AG04449 (cell line): ENCODE measurements around the gene TRPM7.
A peak's percentile ranks its signal among the peaks of the same experiment; 100 is the strongest.

ENCODE experiments used
- CTCF ChIA-PET: fragments of 350-600 bp; formaldehyde crosslinking; extraction: SDS; loops from one replicate; lab custom pipeline; 2021; ENCODE audit warnings: antibody characterized with exemption; lab: Yijun Ruan, JAX
- POLR2A ChIA-PET: fragments of 400-600, 350-600 bp; formaldehyde crosslinking; extraction: SDS; loops from one replicate; lab custom pipeline; 2020; ENCODE audit warnings: antibody characterized with exemption, inconsistent platforms; lab: Yijun Ruan, JAX
- DNase-seq: peaks from one replicate; pipeline ENCODE4 v3.0.0-alpha.2; 2010; ENCODE audit warnings: low read depth, low spot score
- H3K4me3 ChIP-seq: 2 replicates; pipeline ENCODE4 v1.5.1; 2011; ENCODE audit warnings: low read depth, mild to moderate bottlenecking, control low read depth, low read length
- CTCF ChIP-seq: IDR thresholded peaks from one replicate; pipeline ENCODE4 v1.5.1; 2011; ENCODE audit warnings: mild to moderate bottlenecking, moderate library complexity, low read length, control low read depth, inconsistent platforms; ENCODE audit not compliant: insufficient read depth; ENCODE audit errors: missing control alignments

Gene TRPM7

GRCh38 chr15:50641318-50641717 lies 45.3 kb downstream of the TRPM7 start:
- ChIA-PET CTCF (interaction anchor here (0.9 kb wide), 1 partner anchor 235 kb away, joined by 3 read pairs; no protein-coding TSS in a partner anchor), POLR2A (no interaction called here)
- H3K4me3 ChIP-seq = no peak overlapping the region
- no peak for TF ChIP-seq CTCF
- DNase-seq = no peak

- CTCF ChIA-PET = interaction anchor here (0.8 kb wide), 1 partner anchor 240 kb away, joined by 3 read pairs; no protein-coding TSS in a partner anchor
These were observed 50.5 kb downstream of the TRPM7 start for GRCh38 chr15:50636146-50636545.

DNA sequence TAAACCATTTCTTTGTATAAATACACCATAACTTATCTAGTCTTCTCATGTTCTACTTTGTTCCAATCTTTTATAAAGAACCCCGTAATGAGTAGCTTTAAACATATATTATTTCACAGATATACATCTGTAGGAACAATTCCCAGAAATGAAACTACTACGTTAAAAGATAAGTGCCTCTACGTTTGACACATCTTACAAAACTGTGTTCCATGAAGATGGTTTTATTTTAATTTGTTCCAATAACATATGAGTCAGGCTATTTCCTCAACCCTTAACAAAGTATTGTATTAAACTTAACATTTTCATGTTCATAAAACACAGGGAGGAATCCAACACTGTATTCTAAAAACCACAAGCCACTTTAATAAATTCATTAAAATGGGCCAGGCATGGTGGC lies 52.9 kb downstream of the TRPM7 start:
- POLR2A ChIA-PET = no interaction called here
- H3K4me3 ChIP-seq = no peak overlapping the region
- TF ChIP-seq CTCF = no peak
- CTCF ChIA-PET = interaction anchor here (0.8 kb wide), 1 partner anchor 11 kb away, joined by 3 read pairs; no protein-coding TSS in a partner anchor
- peak; percentile 12 for DNase-seq

More at GRCh38 chr15:50636146-50636545, 50.5 kb downstream of the TRPM7 start:
- no peak overlapping the region for H3K4me3 ChIP-seq
- TF ChIP-seq CTCF = no peak
- POLR2A ChIA-PET = interaction anchor here (1.2 kb wide), 1 partner anchor 15 kb away, joined by 3 read pairs; no protein-coding TSS in a partner anchor
- no peak for DNase-seq

GRCh38 chr15:50628421-50628820 lies 58.2 kb downstream of the TRPM7 start:
- no peak for DNase-seq
- ChIA-PET POLR2A (interaction anchor here (0.7 kb wide), 1 partner anchor 10 kb away, joined by 3 read pairs; no protein-coding TSS in a partner anchor), CTCF (interaction anchor here (1.0 kb wide), 1 partner anchor 8 kb away, joined by 5 read pairs; no protein-coding TSS in a partner anchor)
- no peak for TF ChIP-seq CTCF
- no peak overlapping the region for H3K4me3 ChIP-seq

GRCh38 chr15:50627351-50628055 lies 59.1 kb downstream of the TRPM7 start:
- DNase-seq = no peak
- TF ChIP-seq CTCF = no peak
- no peak overlapping the region for H3K4me3 ChIP-seq
- CTCF ChIA-PET = interaction anchor here (1.0 kb wide), 2 partner anchors 9 to 30 kb away, joined by 3 to 5 read pairs; no protein-coding TSS in a partner anchor
- POLR2A ChIA-PET = interaction anchor here (0.7 kb wide), 1 partner anchor 11 kb away, joined by 3 read pairs; no protein-coding TSS in a partner anchor

DNA sequence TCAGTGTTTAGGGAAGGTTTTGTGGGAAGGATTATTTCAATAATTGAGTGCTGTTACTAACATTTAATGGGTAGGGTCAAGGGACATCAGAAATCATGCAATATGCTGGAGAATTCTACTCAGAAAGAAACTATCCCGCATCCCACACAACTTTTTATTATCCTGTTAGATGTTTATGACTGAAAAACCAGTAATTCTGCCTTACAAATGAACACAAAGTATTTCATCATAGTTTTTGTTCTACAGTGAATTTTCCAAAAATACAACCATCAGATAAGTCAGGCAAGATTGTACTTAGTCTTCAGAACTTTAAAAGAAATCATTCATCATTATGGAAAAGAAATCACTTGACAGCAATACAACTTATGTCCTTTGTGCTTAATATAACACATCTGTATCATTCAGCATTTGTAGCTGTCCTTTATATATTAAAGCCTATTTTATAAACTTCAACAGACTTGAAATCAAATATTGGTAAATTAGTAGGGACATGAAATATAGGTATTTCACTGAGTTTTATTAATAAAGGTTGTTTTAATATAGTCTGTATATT lies 61.9 kb downstream of the TRPM7 start:
- DNase-seq = no peak
- CTCF ChIA-PET = no interaction called here
- H3K4me3 ChIP-seq = no peak overlapping the region
- POLR2A ChIA-PET = no interaction called here
- no peak for TF ChIP-seq CTCF
